K562 (cell line): ENCODE measurements around the gene PDCD11. TPM values are rescaled to one million over a fixed set of nuclear protein-coding genes. Genes with fewer than 3 reads are reported as not detected.

Source experiments
- ATAC-seq: fragments of 200-7000 bp; cut with Tn5 transposase; 3 replicates; pipeline ENCODE4 v1.9.1; 2020; ENCODE audit warnings: moderate library complexity
- BruUV-seq: library from RNA; stranded (reverse); fragments of 400-500 nt; replicated peaks from 2 replicates; lab custom pipeline; 2021; lab: Mats Ljungman, UMichigan
- CTCF ChIA-PET: fragments of 300-600 bp; formaldehyde crosslinking; extraction: SDS; loops from one replicate; lab custom pipeline; 2021; ENCODE audit warnings: low intra/inter-chr PET ratio; lab: Yijun Ruan, JAX
- POLR2A ChIA-PET: fragments of 300-600, 350-650 bp; sonication (Branson Sonifier 250); formaldehyde crosslinking; extraction: SDS; loops from one replicate; lab custom pipeline; 2021; ENCODE audit warnings: antibody characterized with exemption, inconsistent platforms; lab: Yijun Ruan, JAX
- DNase-seq, 4 experiments: peaks; one replicate each; pipeline versions ENCODE4 v3.0.0 to v3.0.0-alpha.2; 2011 to 2018; ENCODE audit warnings: low spot score in 3 of 4, mixed read lengths in 3 of 4; ENCODE audit errors: extremely low read depth in 1 of 4
- FAIRE-seq: peaks from 2 replicates; lab custom pipeline; 2011; peaks lifted over from hg19 to GRCh38; lab: Jason Lieb, UNC
- H2AFZ ChIP-seq: 2 replicates; pipeline ENCODE4 v1.6.0; 2011; ENCODE audit warnings: low read depth, low read length, control low read depth, inconsistent platforms
- H3K27ac ChIP-seq: fragments of 200-600 bp; 3 replicates; pipeline ENCODE4 v1.8.0; 2011; ENCODE audit warnings: low read depth, mild to moderate bottlenecking, control low read depth, inconsistent platforms, low read length, moderate library complexity, mixed read lengths; ENCODE audit errors: extremely low read depth
- H3K27me3 ChIP-seq, 2 experiments: fragments of 300-600 bp in 1 of 2; 2 replicates in 1 of 2; 3 replicates in 1 of 2; pipeline versions ENCODE4 v1.6.0 to v1.8.0; 2011; ENCODE audit warnings: inconsistent platforms in 2 of 2, low read length in 2 of 2, mild to moderate bottlenecking in 1 of 2, mixed read lengths in 1 of 2, moderate library complexity in 1 of 2; ENCODE audit not compliant: control insufficient read depth in 2 of 2, insufficient read depth in 2 of 2
- H3K36me3 ChIP-seq: fragments of 300-600 bp; 3 replicates; pipeline ENCODE4 v1.8.0; 2011; ENCODE audit warnings: mild to moderate bottlenecking, low read length, inconsistent platforms; ENCODE audit not compliant: control insufficient read depth, insufficient read depth
- H3K4me1 ChIP-seq, 2 experiments: fragments of 200-600 bp in 1 of 2; replicated peaks in 1 of 2; 2 replicates in 1 of 2; 3 replicates in 1 of 2; pipeline versions ENCODE4 v1.5.1 to v1.8.0; 2011; ENCODE audit warnings: inconsistent platforms in 2 of 2, low read length in 2 of 2, mild to moderate bottlenecking in 1 of 2, mixed read lengths in 1 of 2, moderate library complexity in 1 of 2; ENCODE audit not compliant: control insufficient read depth in 2 of 2, insufficient read depth in 2 of 2
- H3K4me2 ChIP-seq: 2 replicates; pipeline ENCODE4 v1.6.1; 2011; ENCODE audit warnings: low read length, control low read depth, inconsistent platforms, mixed read lengths; ENCODE audit not compliant: insufficient read depth
- H3K4me3 ChIP-seq: fragments of 200-600 bp; sonication (generic), shearing (Covaris generic); 2 replicates; pipeline ENCODE4 v1.5.1; 2016; ENCODE audit warnings: control low read depth, inconsistent platforms
- H3K79me2 ChIP-seq: fragments of 200-600 bp; 3 replicates; pipeline ENCODE4 v1.8.0; 2011; ENCODE audit warnings: low read length, inconsistent platforms; ENCODE audit not compliant: control insufficient read depth, insufficient read depth
- H3K9ac ChIP-seq, 2 experiments: 2 replicates each; pipeline versions ENCODE4 v1.6.0 to v1.6.1; 2011; ENCODE audit warnings: low read depth in 2 of 2, low read length in 2 of 2, control low read depth in 1 of 2, inconsistent platforms in 1 of 2, mild to moderate bottlenecking in 1 of 2, mixed read lengths in 1 of 2; ENCODE audit not compliant: insufficient read depth in 1 of 2
- H3K9me1 ChIP-seq: one replicate; pipeline ENCODE4 v1.6.0; 2011; ENCODE audit warnings: inconsistent platforms, mild to moderate bottlenecking, low read length, moderate library complexity; ENCODE audit not compliant: control insufficient read depth, insufficient read depth
- H3K9me3 ChIP-seq: replicated peaks from 2 replicates; pipeline ENCODE4 v1.5.1; 2011; ENCODE audit warnings: low read depth, low read length, inconsistent platforms; ENCODE audit not compliant: control insufficient read depth, insufficient read depth
- H4K20me1 ChIP-seq: replicated peaks from 2 replicates; pipeline ENCODE4 v1.6.1; 2011; ENCODE audit warnings: low read length, inconsistent platforms, mixed read lengths; ENCODE audit not compliant: control insufficient read depth, insufficient read depth
- CHAMP1 ChIP-seq: fragments of 450-650 bp; IDR thresholded peaks from 2 replicates; pipeline ENCODE4 v1.6.1; 2016; ENCODE audit warnings: mild to moderate bottlenecking
- MXI1 ChIP-seq: IDR thresholded peaks from 2 replicates; pipeline ENCODE4 v1.6.1; 2011; ENCODE audit warnings: low read depth, mild to moderate bottlenecking, improper control_type of control experiment, low read length
- POLR2AphosphoS2 ChIP-seq: IDR thresholded peaks from 2 replicates; pipeline ENCODE4 v1.6.1; 2012; ENCODE audit warnings: low read length, improper control_type of control experiment
- POLR2G ChIP-seq: fragments of 200-400 bp; formaldehyde crosslinking; IDR thresholded peaks from 2 replicates; pipeline ENCODE4 v1.6.1; 2017; ENCODE audit warnings: low read depth, mild to moderate bottlenecking, antibody characterized with exemption, low read length, moderate library complexity
- TEAD1 ChIP-seq, 2 experiments: fragments of 450-650 bp in 1 of 2; sonication (generic) in 1 of 2; formaldehyde crosslinking; IDR thresholded peaks; 2 replicates each; pipeline versions ENCODE4 v1.4.0 to v1.8.0; 2020 to 2022; ENCODE audit warnings: mild to moderate bottlenecking in 2 of 2, missing genetic modification reagents in 1 of 2
- XRCC5 ChIP-seq: fragments of 200-400 bp; formaldehyde crosslinking; IDR thresholded peaks from 2 replicates; pipeline ENCODE4 v1.6.1; 2017; ENCODE audit warnings: low read depth, mild to moderate bottlenecking, low read length
- ZNF589 ChIP-seq: fragments of 200-800 bp; sonication (Bioruptor generic); IDR thresholded peaks from 2 replicates; pipeline ENCODE4 v1.6.1; 2016; ENCODE audit warnings: low read depth, missing genetic modification characterization, missing compliant biosample characterization
- WGBS: fragments of 100-300 bp; shearing (Covaris generic); methylation state at CpG from one replicate; pipeline ENCODE4 v1.1.6; 2016; ENCODE audit warnings: low coverage, mixed read lengths; ENCODE audit not compliant: insufficient coverage; ENCODE audit errors: missing lambda C conversion rate; 5-methylcytosine and 5-hydroxymethylcytosine counted together
- in situ Hi-C: fragments of 300-500 bp; cut with MboI; formaldehyde crosslinking; loops from 4 replicates; pipeline ENCODE4 v1.15.0; 2018; ENCODE audit warnings: inconsistent platforms, mixed read lengths
- intact Hi-C: fragments of 100-400 bp; cut with micrococcal nuclease; formaldehyde crosslinking; loops from 2 replicates; pipeline ENCODE4 v1.14.2; 2022
- polyA plus RNA-seq, 8 experiments: library from polyadenylated mRNA; depleted of rRNA in 4 of 8; stranded (reverse) in 5 of 8; unstranded in 3 of 8; fragments of >200 nt; fragmentation: Nextera tagmentation in 2 of 8; fragmentation: Illumina TruSeq in 1 of 8; extraction: Ambion mirVana in 2 of 8; extraction: Trizol in 1 of 8; gene quantifications; 2 replicates each; pipeline versions ENCODE4 v1.2.1 to v1.2.3, GENCODE V29; 2011 to 2014; ENCODE audit warnings: inconsistent platforms in 1 of 8, missing spikeins in 1 of 8
- total RNA-seq, 7 experiments: library from RNA; depleted of rRNA in 6 of 7; stranded (reverse); fragments of >200 nt in 6 of 7; fragmentation: Illumina TruSeq in 2 of 7; extraction: Trizol in 2 of 7; gene quantifications; 2 replicates each; pipeline versions ENCODE4 v1.2.1 to v1.2.3, GENCODE V29; 2011 to 2021; ENCODE audit warnings: low replicate concordance in 1 of 7

Gene PDCD11
- total and polyA plus RNA-seq, 9 of the 15 experiments (the other 6 are each of a cell fraction or from before 2014, with no cell fraction given), result 14.8 to 73.8 (median 50.0) TPM

- TF ChIP-seq ZNF589 (CRISPR knock-in tag), result no peak
- no peak for TF ChIP-seq XRCC5
- TF ChIP-seq, all 486 proteins: peak for 0
Measured at GRCh38 chr10:103439776-103440175, 43.4 kb downstream of the PDCD11 start (continued).

- no peak overlapping the region for H3K4me3 ChIP-seq
- CTCF ChIA-PET, result no interaction called here
- no peak for TF ChIP-seq TEAD1 (CRISPR knock-in tag; IDR thresholded peaks at IDR 0.05)
- peak; percentile 38; the same call in 1 of the 2 replicates for TF ChIP-seq POLR2G
- no peak for TF ChIP-seq POLR2AphosphoS2
- no peak for TF ChIP-seq CHAMP1
- TF ChIP-seq MXI1, result no peak
- TF ChIP-seq, all 486 proteins: peak for 1
- DNase-seq (no peak), FAIRE-seq (no peak), ATAC-seq (no peak)
- Histone ChIP-seq H3K4me1 (no peaks in the 10 kb centered on the region; a peak in 1 of 5 replicates), H2AFZ (no peak overlapping the region), H3K27me3 (no peaks in the 10 kb centered on the region), H3K27ac (no peak overlapping the region), H3K9me3 (no peaks in the 10 kb centered on the region), H3K4me2 (no peak overlapping the region), H3K79me2 (no peaks in the 10 kb centered on the region), H4K20me1 (no peaks in the 10 kb centered on the region), H3K9ac (no peak overlapping the region; a peak in 1 of 4 replicates), H3K36me3 (peaks cover 92% of the 10 kb centered on the region; the same call in 2 of the 3 replicates), H3K9me1 (no peaks in the 10 kb centered on the region)
- WGBS, result 88% methylated on average over 4 of the region's 14 CpGs
- POLR2A ChIA-PET, result no interaction called here
- BruUV-seq, result no TSS peak
- in situ Hi-C loops, result no loop called here
- intact Hi-C loops, result no loop called here
Measured at GRCh38 chr10:103440416-103440815, 44.0 kb downstream of the PDCD11 start.
